DMS53 (cell line): Measurements from ENCODE around the gene DHRS11.

ENCODE experiments used
- DNase-seq: peaks from one replicate; lab custom pipeline; 2025; lab: John Stamatoyannopoulos, UW

The DHRS11 gene

DNA sequence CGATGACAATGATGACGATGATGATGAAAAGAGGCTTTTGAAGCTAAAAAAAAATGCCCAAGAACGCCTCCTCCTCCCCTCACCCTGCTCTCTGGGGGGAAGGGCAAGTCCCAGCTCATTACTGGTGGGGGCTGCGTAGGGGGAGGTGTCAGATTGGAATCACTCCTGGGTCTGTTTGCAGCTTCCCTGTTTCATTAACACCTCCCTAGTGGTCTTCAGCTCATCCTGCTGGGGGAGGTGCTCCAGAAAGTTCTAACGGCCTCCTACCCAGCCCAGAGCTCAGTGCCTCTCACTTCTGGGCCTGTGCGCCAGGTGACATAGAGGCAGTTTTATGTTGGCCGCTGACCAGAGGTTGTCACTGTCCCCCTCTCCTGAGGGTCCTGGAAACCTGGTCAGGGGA lies 22.4 kb downstream of the DHRS11 start:
- DNase-seq, result no peak

DNA sequence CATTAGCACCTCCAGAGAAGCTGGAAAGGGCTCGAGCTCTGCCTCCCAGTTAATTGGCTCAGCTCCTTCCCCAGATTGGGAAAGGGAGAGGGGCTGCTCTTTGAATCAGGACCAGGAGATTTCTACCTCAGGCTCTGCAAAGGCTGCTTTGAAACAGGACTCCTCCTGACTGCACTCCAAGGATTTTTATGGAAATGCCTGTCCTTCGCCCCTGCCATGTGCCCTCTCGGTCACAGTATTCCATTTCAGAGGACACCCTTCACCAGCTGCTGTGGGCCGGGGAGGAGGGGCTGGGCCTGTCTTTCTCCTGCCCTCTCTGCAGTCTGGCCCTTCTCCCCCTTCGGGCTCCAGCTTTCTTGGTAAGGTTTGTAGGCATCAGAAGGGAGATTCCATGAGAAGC lies 23.3 kb downstream of the DHRS11 start:
- no peak for DNase-seq

DNA sequence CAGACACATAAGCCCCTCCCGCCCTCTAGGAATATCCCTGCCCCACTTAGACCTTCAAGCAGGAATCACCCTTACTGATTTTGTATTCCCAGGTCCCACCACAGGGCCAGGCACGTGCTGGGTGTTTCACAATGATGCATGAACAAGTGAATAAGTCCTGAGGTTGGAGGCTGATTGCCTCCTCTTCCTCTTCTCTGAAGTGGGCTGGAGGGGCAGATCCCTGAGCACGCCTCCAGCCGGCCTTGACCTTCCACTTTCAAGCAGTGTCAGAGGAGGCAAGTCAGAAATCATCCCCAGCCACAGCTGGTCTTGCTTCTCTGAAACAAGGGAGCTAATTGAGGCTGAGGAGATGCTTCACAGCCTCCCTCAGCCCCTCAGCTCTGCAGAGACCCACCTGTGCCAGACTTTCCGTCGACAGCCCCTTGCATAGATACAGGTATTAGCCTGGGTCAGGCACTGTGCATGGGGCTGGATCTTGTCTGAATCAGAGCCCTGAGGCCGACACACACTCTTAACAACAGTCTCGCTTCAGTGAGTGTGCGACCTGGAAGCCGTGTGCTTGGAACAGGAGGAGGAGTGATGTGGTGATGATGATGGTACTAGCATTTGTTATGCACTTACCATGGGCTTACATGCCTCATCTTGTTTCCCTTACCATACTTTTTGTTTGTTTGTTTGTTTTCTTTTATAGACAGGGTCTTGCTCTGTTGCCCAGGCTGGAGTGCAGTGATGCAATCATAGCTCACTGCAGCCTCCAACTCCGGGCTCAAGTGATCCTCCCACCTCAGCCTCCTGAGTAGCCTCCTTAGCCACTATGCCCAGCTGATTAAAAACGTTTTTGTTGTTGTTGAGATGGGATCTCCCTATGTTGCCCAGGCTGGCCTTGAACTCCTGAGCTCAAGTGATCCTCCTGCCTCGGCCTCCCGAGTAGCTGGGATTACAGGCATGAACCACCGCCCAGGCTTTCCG lies 24.7 kb downstream of the DHRS11 start:
- no peak for DNase-seq

DNA sequence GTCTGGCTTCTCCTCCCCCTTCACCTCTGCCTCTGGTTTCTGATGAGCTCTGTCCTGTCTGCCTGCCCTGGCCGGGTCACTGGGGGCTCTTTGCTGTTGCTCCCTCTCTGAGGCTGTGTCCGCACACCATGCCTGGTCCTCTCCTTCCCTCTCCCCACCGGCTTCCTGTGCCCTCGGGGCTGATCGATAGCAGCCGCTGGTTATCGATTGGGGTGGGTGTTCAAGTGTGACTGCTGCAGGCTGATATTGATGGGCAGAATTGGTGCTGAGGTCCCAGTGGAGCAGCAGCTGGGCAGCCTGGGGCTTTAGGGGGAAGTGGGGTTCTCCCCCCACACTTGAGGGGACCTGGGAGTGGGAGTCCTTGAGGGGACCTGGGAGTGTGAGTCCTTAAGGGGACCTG lies 26.1 kb downstream of the DHRS11 start:
- no peak for DNase-seq

DNA sequence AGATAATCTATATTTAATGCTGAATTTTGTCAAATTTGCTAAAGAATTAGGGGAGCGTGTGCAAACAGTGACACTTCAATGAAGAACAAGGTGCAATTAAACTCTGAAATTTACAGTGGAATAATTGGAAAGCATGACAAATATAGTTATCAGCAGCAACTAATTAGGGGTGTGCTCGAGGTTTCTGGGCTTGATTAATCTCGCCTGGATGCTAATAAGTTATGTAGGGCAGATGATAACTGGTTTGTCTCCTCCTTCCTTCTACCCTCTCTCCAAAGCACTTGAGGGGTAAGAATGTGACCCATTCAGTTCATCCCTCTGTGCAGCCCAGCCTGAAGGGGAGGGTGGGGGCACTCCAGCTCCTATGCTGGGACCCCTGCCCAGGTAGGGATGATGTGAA lies 31.6 kb downstream of the DHRS11 start:
- DNase-seq, result no peak

DNA sequence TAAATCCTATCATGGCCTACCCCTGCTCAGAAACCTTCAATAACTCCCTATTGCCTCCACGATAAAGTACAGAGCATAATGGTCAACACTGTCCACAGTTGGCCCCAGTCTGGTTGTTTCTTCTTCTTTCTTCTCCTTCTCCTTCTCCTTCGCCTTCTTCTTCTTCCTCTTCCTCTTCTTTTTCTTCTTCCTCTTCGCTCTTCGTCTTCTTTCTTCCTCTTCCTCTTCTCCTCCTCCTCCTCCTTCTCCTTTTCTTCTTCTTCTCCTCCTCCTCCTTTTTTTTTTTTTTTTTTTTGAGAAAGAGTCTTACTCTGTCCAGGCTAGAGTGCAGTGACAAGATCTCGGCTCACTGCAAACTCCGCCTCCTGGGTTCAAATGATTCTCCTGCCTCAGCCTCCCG lies 33.5 kb downstream of the DHRS11 start:
- DNase-seq, result no peak

DNA sequence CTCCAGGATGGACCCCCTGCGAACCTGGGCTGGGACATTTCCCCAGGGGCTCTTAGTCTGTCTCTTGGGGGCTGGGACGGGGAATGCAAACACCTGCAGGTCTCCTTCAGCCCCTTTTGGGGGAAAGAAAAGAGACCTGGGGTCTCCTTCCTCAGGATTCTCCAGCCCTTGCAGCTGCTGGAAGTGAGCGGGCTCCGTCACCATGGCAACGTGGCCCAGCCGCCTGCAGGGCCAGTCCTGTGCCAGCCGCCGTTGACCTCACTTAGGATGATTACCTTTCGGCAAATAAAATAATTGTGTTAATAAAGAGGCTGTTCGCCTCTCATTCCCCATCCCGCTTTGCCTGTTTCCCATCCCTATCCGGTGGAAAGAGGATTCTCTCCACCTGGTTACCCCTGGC lies 35.4 kb downstream of the DHRS11 start:
- DNase-seq, result peak; percentile 72

DNA sequence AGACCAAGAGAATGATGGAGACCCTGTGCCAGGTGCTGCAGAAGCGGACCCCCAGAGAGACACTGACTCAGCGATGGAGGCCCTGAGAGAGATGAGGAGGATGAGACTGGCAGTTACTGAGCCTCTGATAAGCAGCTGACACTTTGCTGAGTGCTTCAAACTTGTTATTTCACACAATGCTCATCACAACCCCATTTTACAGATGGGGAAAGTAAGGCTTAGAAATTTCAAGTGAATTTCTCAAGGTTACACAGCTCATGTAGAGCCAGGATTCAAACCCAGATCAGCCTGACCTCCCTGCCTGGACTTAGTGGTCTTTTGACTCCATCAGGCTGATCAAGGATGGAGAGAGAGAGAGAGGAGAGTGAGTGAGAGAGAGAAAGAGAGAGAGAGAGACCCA lies 36.9 kb downstream of the DHRS11 start:
- DNase-seq, result no peak

DNA sequence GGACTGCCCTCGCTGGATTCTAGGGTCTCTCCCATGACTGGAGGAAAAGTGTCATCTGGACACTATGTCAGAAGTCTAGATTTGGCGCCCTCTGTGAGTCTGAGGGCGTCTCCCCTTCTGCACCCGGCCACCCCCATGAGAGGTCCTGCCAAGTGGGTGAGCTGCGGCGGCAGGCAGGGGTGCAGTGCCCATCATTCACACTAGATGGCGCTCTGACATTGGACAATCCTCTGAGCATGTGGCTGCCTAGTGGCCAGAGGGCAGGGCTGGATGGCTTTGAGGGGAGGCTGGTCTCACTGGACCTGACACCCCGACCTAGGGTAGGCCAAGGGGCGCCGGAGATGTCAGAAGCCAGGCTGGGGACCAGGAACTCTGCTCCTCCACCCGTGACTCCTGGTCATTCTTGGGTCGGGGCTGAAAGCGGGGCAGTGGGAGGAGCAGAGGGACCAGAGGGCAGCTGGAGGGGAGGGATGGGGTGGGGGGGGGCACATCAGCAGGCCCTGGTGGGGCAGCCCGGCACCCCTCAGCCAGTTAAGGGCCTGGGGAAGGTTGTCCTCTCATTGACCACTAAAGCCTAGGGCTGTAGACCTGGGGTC lies 37.7 kb downstream of the DHRS11 start:
- DNase-seq, result peak; percentile 75

DNA sequence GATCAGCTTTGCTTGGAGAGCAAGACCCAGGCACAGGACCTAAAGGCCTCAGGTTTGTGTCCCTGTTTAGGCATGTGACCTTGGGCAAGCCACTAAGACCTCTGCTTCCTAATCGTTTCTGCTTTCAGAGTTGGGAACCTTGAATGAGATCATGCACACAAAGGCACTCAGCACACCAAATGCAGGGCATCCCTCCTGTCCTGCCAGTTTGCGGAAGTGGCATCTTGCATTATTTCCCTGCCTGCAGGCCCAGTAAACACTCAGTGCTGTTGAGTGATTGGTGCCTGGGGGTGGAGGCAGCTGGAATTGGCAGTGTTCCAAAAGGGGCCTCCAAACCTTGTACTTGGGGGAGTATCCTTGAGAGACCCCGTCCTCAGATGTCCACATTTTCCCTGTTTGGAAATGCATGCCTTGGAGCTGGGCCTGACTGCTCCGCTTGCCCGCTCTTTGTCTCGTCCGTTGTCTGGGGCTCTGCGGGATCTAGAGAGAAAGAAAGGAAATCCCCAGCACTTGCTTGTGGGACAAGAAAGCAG lies 38.4 kb downstream of the DHRS11 start:
- DNase-seq, result peak; percentile 5

DNA sequence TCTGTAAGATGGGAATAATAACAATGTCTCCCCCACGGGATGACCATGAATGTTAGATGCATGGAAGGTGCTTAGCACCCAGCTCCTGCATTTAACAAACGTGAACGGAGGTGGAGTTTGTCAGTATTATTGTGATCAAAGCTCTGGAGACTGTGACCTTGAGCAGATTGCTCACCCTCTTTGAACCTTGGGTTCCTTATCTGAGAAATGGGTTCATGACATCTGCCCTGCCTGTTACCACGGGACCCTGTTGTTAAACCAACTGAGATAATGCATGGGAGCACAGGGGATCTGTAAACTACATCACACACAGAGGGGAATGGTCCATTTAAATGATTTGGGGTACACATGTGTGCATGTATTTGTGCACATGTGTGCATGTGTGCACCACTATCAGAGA lies 39.3 kb downstream of the DHRS11 start:
- no peak for DNase-seq

DNA sequence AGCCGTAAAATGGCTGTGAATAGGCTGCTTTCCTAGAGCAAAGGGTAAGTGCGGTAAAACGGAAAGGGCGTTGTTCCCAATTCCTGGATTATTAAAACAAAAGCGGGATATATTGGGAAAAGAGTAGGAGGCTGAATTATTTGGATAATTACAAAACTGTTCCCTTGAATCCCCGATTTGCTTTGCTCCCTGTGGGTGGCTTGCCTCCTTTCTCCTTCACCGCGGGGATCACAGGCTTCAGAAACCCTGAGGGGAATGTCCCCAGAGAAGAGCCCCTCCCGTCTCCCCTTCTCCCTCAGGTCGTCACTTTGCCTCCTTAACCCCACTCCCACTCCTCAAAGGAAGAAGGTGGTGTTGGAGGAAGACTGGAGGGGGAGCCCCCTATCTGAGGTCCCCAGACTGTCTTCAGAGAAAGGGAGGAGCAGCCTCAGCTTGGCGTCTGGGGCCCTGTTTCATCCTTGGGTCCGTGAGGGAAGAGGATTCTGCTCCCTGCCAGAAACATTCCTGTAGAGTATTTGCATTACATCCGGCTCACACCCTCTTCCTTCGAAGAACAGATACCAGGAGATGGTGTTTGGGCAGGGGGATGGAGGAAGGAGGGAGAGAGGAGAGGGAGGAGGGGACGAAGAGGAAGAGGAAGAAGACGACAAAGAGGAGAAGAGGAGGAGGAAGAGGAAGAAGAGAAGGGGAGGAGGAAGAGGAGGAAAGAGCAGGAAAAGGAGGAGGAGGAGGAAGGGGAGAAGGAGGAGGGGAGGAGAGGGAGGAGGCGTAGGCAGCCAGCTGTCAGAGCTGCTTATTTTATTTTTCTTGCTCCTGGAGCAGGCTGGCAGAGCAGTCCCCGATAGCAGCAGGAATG lies 41.5 kb downstream of the DHRS11 start:
- no peak for DNase-seq

DNA sequence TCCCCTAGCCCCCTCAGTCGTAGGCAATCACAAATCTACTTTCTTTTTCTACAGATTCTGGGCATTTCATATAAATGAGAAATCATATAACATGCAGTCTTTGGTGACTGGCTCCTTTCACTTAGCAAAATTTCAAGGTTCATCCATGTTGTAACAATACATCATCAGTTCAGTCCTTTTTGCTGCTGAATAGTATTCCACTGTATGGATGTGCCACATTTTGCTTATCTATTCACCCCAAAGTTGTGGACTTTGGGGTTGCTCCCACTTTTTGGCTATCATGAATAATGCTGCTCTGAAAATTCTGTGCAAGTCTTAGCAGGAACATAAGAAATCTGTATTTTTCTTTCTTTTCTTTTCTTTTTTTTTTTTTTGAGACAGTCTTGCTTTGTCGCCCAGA lies 48.7 kb downstream of the DHRS11 start:
- DNase-seq, result no peak

DNA sequence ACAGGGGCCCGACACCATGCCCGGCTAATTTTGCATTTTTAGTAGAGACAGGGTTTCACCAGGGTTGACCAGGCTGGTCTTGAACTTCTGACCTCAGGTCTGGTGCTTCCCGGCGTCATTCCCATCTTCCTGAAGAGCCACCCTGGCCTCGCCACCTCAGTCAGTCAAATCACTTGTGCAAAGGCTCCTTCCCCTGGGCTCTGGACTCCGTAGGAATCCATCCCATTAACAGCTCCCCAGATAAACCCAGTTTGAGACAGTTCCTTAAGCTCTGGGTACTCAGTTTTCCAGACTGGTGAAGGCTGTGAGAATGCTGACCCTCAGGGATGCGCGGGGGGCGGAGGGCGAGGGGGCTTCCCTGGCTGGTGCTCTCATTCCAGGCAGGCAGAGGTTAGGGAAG lies 49.2 kb downstream of the DHRS11 start:
- DNase-seq, result no peak

DNA sequence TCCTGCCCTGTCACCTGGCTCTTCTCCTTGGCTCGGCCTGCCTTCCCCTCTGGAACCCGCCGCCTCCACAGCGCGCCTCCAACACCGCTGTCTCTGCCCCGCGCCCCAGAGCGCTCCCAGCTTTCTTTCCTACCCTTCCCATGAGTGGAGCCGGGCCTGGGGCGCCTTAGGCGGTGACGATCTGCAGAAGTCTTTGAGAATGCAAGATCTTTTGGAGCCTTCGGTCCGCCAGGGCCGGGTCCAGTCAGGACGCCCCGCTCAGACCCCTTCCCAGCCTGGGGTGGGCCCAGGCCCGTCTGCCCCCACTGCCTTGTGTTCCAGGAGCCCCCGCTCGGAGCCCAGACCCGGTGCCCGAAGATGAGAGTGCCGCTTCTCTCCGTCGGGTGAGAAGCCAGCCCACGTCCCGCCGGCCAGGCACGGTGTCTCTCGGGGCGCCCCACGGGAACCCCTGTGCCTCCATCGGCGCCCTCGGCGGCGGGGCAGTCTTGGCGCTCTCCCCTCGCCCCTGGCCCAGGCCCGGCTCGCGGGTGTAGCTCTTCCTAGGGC lies 49.7 kb downstream of the DHRS11 start:
- no peak for DNase-seq

DNA sequence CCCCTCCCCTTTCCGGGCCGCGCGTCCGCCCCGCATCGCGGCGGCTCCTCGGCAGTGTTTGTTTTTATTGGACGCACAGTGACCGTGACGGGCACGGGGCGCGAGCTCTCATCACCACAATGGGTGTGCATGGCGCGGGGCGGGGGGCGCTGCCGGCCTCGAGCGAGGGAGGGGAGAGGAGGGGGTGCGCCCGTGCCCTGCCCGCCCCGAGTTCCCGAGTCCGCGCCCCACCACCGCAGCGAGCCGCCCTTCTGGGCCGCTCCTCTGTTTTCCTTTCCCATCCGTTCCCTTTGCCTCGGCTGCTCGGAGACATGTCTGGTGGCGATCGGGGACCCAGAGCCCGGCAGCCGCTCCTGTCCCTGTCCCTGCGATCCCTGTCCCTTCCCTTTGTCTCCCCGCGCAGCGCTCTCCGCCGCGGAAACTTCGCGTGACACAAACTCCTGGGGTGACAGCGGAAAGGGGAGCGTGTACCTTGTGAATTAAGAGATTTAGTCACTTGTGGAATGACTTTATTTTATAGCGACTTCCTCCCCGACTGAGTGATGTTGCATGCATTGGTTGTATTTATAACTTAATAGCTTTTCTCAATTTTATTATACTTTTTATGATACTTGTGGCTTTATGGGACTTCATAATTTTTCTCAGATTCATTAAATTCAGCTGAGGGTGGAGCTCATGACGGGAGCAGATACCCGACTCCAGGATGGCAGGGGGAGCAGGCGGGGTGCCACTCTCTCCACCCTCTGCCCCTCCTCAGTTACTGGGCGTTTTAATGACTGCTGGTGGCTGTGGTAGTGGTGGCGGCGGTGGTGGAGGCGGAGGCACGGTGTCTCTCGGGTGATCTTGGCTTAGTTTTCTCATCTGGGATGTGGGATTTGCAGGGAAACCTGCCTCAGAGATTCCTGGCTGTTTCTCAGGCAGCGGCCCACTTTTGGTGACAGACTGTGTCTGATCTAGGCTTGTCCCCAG lies 50.5 kb downstream of the DHRS11 start:
- DNase-seq, result peak; percentile 56

DNA sequence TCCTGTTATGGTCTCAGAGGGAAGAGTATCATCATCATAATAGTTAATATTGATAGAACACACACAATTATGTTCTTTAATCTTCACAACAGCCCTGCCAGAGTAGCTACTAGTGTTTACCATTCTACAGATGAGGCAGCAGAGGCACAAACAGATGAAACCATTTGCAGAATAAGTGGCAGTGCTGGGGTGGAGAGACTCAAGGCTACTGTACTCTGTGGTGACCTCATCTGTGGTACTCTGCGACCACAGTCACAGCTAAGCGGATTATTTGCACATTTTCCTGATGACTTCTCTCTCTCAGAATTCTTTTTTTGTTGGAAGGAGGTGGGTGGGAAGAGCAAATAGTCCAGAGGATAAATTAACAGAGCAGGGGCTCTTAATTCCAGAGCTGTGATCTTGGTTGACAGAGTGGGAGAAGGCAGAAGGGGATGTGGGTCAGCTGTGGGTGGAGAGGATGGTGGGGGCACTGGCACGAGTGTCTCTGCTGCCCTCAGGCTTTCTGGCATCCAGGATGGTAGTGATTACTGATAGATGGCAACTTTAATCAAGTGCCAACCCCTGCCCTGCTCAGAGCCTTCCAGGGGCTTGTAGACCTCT lies 51.5 kb downstream of the DHRS11 start:
- DNase-seq, result no peak

DNA sequence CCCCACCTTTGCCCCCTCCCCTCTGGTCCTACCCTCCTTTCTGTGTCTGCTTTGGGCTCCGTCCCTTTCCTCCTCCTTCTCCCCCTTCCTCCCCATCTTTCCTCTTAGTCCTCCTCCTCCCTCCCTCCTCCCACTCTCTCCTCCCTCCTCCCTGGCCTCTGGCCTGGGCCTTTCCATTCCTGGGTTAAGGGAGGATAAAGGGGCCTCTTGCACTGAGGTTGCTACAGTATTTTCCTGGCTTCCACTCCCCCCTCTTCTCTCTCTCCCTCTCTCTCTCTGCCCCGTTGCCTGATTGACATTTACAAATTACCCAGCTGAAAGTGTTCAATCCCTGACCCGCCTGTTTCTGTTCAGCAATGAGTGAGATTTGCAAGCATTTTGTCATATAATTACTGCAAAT lies 53.7 kb downstream of the DHRS11 start:
- no peak for DNase-seq

DNA sequence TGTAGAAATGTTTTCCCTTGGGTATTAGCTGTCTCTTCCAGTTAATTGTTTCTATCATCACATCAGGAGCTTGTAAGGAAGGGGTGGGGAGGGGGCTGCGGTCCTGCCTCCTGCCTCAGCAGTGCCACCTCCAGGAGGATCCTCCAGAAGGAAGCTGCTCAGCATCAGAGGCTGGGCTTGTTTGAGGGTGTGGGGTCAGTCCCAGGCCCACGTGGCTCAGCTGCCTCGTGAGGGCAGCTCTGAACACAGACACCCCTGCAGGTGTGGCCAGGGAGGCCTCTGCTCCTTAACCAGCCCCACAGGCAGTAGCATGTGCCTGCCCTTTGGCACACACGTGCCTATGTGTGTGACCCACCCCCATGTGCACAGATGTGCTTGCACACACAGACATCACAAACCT lies 56.0 kb downstream of the DHRS11 start:
- no peak for DNase-seq

DNA sequence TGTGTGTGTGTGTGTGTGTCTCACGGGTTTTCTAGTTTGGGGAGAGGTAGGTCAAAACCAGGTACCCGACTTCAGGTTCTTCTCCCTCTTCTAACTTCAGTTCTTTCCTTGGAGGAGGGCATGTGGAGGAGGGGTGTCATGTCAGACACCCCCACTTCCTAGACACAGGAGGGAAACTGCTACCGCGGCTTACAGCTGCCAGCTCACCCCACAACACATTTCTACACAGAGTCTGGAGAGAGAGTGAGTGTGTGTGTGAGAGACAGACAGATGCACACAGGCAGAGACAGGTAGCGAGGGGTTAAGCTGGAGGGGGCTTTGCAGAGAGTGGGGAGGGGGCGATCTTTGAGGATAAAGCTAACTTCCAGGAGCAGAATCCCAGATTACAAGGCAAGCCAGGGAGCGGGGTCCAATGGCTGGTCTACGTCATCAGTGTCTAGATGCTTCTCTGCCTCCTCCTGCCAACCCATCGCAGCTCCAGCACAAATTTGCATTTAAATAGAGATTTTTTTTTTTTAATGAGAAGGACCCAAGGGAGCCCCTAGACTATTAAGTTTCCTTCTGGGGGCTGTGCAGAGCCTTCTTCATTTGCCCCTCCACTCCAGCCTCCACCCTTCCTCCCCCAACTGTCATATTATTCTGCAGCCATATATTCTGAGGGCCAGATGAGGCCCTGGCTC lies 58.6 kb downstream of the DHRS11 start:
- no peak for DNase-seq
